Glomerular endothelial cell (primary cell): ENCODE results near the gene MSTO1. TPM values are rescaled to one million over a fixed set of nuclear protein-coding genes. Genes with fewer than 3 reads are reported as not detected.

Experiments
- total RNA-seq: library from RNA; depleted of rRNA; stranded (reverse); fragments of >200 nt; gene quantifications from 2 replicates; pipeline ENCODE4 v1.2.3, GENCODE V29; 2015

Gene MSTO1
- total RNA-seq, 1 donor from 2014 or later, result 15.9 TPM

Other genes starting within 250 kb of the MSTO1 start
- gene ASH1L, start 47.4 kb upstream of the MSTO1 start, total RNA-seq, result 16.4 and 26.6 TPM in 2 replicates
- 19.8 and 42.1 TPM in 2 replicates for gene YY1AP1, start 78.6 kb downstream of the MSTO1 start, total RNA-seq
- 136 and 142 TPM in 2 replicates for gene DAP3, start 78.9 kb downstream of the MSTO1 start, total RNA-seq
- gene GON4L, start 247.0 kb downstream of the MSTO1 start, total RNA-seq, result 28.0 and 34.2 TPM in 2 replicates
- 31.2 and 34.4 TPM in 2 replicates for gene SYT11, start 249.3 kb downstream of the MSTO1 start, total RNA-seq